HFFc6 (cell line): Measurements from ENCODE around the gene INSYN2B. TPM values are rescaled to one million over a fixed set of nuclear protein-coding genes. Genes with fewer than 3 reads are reported as not detected.

ENCODE experiments used
- DNase-seq: peaks from one replicate; pipeline ENCODE4 v3.0.0-alpha.2; 2018
- H3K27ac Mint-ChIP-seq: 2 replicates; pipeline ENCODE4 v1.8.0; 2020; ENCODE audit warnings: mild to moderate bottlenecking, mixed read lengths
- H3K27me3 Mint-ChIP-seq: 2 replicates; pipeline ENCODE4 v1.8.0; 2021; ENCODE audit warnings: mild to moderate bottlenecking, moderate library complexity, mixed read lengths; ENCODE audit not compliant: insufficient read depth
- H3K36me3 Mint-ChIP-seq: 2 replicates; pipeline ENCODE4 v1.8.0; 2021; ENCODE audit warnings: low read depth, mixed read lengths
- H3K4me1 Mint-ChIP-seq: 2 replicates; pipeline ENCODE4 v1.8.0; 2020; ENCODE audit warnings: low read depth, mixed read lengths
- H3K4me3 Mint-ChIP-seq: 2 replicates; pipeline ENCODE4 v1.8.0; 2020; ENCODE audit warnings: mild to moderate bottlenecking, moderate library complexity, mixed read lengths
- H3K9me3 Mint-ChIP-seq: 2 replicates; pipeline ENCODE4 v1.8.0; 2020; ENCODE audit warnings: mild to moderate bottlenecking, mixed read lengths
- total RNA-seq, 6 experiments: library from RNA; stranded (reverse); fragmentation: NEBNext Ultra II Directional; extraction: Animal tissue kit (Norgen Biotek cat#: 25700); gene quantifications; 2 replicates in 1 of 6; 3 replicates in 5 of 6; pipeline ENCODE4 v1.2.3, GENCODE V29; 2021
- TF ChIP-seq, protein P1 (sequence below): fragments of 200-600 bp; sonication (generic); IDR thresholded peaks from 2 replicates; pipeline ENCODE4 v1.5.0; 2021; ENCODE audit warnings: antibody characterized with exemption, mild to moderate bottlenecking

The INSYN2B gene
- total RNA-seq, 6 experiments from 2014 or later = 13.7 to 17.4 (median 16.0) TPM

DNA sequence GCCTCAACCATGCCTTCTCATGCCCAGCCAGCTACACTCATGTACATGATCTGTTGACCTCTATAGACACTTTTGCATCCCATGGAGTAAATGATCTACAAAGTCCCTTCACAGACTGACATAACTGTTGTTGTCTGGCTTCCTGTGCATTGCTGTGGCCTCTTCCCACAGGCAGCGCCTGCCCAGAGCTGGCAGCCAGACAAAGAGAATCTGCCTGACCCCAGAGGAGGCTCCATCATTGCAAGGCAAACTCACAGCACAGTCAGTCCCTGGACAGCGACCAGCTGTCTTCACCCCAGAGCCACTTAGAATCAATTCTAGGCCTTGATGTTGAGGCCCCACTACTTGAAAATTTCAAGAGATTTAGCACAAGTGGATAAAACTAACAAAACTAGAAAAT lies 65.5 kb downstream of the INSYN2B start:
- TF ChIP-seq, protein P1, sequence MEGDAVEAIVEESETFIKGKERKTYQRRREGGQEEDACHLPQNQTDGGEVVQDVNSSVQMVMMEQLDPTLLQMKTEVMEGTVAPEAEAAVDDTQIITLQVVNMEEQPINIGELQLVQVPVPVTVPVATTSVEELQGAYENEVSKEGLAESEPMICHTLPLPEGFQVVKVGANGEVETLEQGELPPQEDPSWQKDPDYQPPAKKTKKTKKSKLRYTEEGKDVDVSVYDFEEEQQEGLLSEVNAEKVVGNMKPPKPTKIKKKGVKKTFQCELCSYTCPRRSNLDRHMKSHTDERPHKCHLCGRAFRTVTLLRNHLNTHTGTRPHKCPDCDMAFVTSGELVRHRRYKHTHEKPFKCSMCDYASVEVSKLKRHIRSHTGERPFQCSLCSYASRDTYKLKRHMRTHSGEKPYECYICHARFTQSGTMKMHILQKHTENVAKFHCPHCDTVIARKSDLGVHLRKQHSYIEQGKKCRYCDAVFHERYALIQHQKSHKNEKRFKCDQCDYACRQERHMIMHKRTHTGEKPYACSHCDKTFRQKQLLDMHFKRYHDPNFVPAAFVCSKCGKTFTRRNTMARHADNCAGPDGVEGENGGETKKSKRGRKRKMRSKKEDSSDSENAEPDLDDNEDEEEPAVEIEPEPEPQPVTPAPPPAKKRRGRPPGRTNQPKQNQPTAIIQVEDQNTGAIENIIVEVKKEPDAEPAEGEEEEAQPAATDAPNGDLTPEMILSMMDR = no peak
- no peak overlapping the region for H3K27ac Mint-ChIP-seq
- no peaks in the 10 kb centered on the region for H3K9me3 Mint-ChIP-seq
- DNase-seq = peak; percentile 59
- H3K27me3 Mint-ChIP-seq = no peaks in the 10 kb centered on the region
- H3K4me3 Mint-ChIP-seq = no peak overlapping the region
- H3K36me3 Mint-ChIP-seq = peaks cover 14% of the 10 kb centered on the region
- peaks cover 46% of the 10 kb centered on the region for H3K4me1 Mint-ChIP-seq

DNA sequence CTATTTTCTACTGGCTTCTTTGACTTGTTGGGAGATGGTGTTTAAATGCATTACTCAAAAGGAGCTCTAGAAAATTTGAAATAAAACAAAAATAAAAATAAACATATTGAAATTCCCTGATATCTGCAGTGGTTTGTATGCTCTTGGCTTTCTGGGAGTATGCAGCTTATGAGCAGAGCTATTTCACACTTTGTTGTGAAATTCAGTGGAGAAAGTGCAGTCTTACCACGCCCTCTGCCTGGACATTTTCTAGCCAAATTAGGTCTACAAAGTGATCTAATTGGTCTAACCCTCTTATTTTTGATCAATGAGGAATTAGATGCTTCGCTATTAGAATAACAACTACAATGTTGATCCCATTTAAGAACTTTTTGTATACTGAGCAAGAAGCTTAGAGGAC lies 66.8 kb downstream of the INSYN2B start:
- Mint-ChIP-seq H3K9me3 (no peaks in the 10 kb centered on the region), H3K27me3 (no peaks in the 10 kb centered on the region), H3K27ac (no peak overlapping the region), H3K4me3 (no peak overlapping the region), H3K4me1 (peaks cover 34% of the 10 kb centered on the region), H3K36me3 (peaks cover 10% of the 10 kb centered on the region)
- no peak for DNase-seq
- TF ChIP-seq, protein P1 = no peak

DNA sequence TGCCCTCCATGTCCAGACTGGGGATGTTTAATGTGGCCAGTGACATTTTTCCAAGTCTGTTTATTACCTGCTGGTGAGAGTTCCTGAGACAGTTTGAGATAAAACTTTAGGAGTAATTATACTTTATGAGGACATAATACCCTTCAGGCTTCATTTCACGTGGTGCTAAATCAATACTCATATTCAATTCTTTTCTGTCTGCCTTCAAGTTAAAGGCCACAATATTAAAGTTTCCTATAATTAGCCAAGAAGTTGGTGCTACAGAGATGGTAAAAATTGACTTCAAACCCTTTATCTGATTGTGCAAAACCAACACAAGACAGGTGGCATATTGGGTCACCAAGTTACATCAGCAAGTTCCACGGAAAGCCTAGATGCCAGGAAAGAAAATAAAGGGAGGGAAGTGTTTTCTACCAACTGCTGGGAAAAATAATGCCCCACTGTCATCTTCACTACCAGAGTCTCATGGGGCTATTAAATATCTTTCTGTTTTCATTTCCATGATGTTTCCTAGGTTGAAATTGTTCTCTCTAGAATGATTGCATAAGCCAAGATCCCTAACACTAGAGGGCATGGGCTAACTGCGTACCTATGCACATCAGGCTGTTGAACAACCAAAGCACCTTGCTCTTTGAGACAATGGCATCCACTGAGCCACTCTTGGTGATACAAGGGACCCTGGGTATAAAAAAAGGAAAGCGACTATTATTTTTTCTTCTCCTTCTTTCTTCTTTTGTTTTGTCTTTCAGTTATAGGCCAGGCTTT lies 68.7 kb downstream of the INSYN2B start:
- no peak for DNase-seq
- H3K9me3 Mint-ChIP-seq = no peaks in the 10 kb centered on the region
- peaks cover 10% of the 10 kb centered on the region for H3K36me3 Mint-ChIP-seq
- H3K4me3 Mint-ChIP-seq = no peak overlapping the region
- H3K27ac Mint-ChIP-seq = no peak overlapping the region
- peaks cover 30% of the 10 kb centered on the region for H3K4me1 Mint-ChIP-seq
- TF ChIP-seq, protein P1 = no peak
- H3K27me3 Mint-ChIP-seq = no peaks in the 10 kb centered on the region

DNA sequence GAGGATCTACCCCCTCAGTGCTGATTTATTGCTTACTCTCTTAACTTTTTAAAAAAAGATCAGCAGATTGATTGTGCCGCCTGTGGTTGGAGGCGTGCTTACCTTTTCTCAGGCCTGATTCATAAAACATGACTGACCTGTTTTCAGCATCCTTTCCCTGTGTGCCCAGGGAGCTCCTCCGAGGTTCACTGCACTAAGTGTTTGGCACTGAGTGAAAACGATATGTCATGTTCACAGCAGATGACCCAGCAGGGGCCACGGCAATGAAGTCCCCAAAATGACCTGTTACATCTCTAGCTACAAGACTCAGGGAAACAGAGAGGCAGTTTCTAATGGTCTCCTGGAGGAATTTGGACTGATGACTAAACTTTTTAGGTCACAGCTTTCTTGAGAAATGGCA lies 69.9 kb downstream of the INSYN2B start:
- Mint-ChIP-seq H3K27me3 (no peaks in the 10 kb centered on the region), H3K36me3 (peaks cover 10% of the 10 kb centered on the region), H3K27ac (no peak overlapping the region), H3K4me1 (peaks cover 36% of the 10 kb centered on the region), H3K4me3 (no peak overlapping the region), H3K9me3 (no peaks in the 10 kb centered on the region)
- DNase-seq = no peak
- TF ChIP-seq, protein P1 = no peak

DNA sequence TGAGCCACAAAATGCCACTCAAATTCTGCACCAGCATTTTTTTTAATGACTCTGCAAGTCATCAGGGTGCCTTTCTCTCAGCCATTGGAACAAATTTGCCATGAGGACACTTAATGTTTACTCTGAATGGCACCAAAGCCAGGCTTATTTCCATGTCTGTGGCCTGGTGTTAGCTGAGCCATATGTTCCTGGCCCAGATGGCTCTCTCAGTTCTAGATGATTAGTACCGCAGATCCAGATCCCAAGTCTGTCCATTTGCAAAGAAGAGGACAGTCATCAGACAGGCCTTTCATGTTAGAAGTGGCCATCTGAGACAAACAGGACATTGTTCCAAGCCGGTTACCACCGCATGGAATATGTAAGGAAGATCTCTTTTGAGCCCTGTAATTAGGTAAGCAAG lies 70.3 kb downstream of the INSYN2B start:
- DNase-seq = no peak
- H3K9me3 Mint-ChIP-seq = no peaks in the 10 kb centered on the region
- H3K27me3 Mint-ChIP-seq = no peaks in the 10 kb centered on the region
- peaks cover 36% of the 10 kb centered on the region for H3K4me1 Mint-ChIP-seq
- TF ChIP-seq, protein P1 = no peak
- H3K27ac Mint-ChIP-seq = peak overlapping the region; percentile 15; the same call in 1 of the 2 replicates
- no peak overlapping the region for H3K4me3 Mint-ChIP-seq
- peaks cover 10% of the 10 kb centered on the region for H3K36me3 Mint-ChIP-seq
